ENCODE measurements around the gene TCHH.
A peak's percentile ranks its signal among the peaks of the same experiment; 100 is the strongest.

The TCHH gene

DNA sequence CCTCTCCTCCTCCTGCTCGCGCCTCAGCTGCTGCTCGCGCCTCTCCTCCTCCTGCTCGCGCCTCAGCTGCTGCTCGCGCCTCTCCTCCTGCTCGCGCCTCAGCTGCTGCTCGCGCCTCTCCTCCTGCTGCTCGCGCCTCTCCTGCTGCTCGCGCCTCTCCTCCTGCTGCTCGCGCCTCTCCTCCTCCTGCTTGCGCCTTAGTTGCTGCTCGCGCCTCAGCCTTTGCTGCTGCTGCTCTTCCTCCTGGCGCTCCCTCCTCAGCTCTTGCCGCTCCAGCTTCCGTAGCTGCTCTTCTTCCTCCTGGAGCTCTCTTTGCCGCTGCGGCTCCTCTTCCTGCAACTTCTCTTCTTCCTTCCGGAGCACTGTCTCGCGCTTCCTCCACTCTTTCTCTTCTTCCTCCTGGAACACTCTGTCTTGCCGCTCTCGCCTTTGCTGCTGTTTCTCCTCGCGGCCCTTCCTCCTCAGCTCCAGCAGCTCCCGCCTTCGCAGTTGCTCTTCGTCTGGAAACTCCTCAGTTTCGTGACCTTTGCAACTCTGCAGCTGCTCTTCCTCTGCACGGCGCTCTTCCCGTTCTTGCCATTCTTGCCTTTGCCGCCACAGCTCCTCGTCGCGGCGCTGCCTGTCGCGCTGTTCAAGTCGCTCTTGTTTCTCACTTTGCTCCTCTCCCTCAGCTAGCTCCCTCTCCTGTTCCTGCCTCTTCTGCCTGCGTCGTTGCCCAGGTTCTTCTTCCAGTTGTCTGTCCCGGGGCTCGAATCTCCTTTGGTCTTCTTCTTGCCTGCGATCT is 3.0 kb downstream of the TCHH start:
- peaks cover 21 to 33% of the 10 kb centered on the region in 2 donors for H3K4me1 ChIP-seq (ENCODE audit: control insufficient read depth in 1 of 2, insufficient read depth in 2 of 2, low read length in 2 of 2)
- peak overlapping the region; percentile 60 to 64 for H3K4me3 ChIP-seq (ENCODE audit: low read depth in 1 of 2, low read length in 2 of 2)
- peaks cover 72 to 85% of the 10 kb centered on the region in 2 donors for H3K27me3 ChIP-seq (ENCODE audit: control insufficient read depth in 1 of 2, insufficient read depth in 2 of 2, low read length in 2 of 2)

DNA sequence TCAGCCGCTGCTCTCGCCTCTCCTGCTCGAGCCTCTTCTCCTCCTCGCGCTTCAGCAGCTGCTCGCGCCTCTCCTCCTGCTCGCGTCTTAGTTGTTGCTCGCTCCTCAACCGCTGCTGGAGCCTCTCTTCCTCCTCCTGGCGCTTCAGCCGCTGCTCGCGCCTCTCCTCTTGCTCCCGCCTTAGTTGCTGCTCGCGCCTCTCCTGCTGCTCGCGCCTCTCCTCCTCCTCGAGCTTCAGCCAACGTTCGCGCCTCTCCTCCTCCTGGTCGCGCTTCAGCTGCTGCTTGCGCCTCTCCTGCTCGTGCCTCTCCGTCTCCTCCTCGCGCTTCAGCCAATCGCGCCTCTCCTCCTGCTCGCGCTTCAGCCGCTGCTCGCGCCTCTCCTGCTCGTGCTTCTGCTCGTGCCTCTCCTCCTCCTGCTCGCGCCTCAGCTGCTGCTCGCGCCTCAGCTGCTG is 3.7 kb downstream of the TCHH start:
- H3K27ac ChIP-seq (ENCODE audit: low read depth, low read length) = no peak overlapping the region
- H3K9me3 ChIP-seq (ENCODE audit: control insufficient read depth in 1 of 2, low read length in 2 of 2) = peaks cover 12 to 14% of the 10 kb centered on the region in 2 donors
- no peaks in the 10 kb centered on the region for H3K36me3 ChIP-seq (ENCODE audit: control insufficient read depth in 1 of 2, insufficient read depth in 2 of 2, low read length in 2 of 2)
- H3K9ac ChIP-seq (ENCODE audit: low read depth in 1 of 2, low read length in 2 of 2) = no peak overlapping the region
- H3K27me3 ChIP-seq (ENCODE audit: control insufficient read depth in 1 of 2, insufficient read depth in 2 of 2, low read length in 2 of 2) = peaks cover 71 to 85% of the 10 kb centered on the region in 2 donors
- peaks cover 21 to 33% of the 10 kb centered on the region in 2 donors for H3K4me1 ChIP-seq (ENCODE audit: control insufficient read depth in 1 of 2, insufficient read depth in 2 of 2, low read length in 2 of 2)
- H3K4me3 ChIP-seq (ENCODE audit: low read depth in 1 of 2, low read length in 2 of 2) = peak overlapping the region; percentile 58 to 71

More for the DNA sequence above, 3.0 kb downstream of the TCHH start:
- Histone ChIP-seq H3K9me3 (ENCODE audit: control insufficient read depth in 1 of 2, low read length in 2 of 2) (peaks cover 12 to 14% of the 10 kb centered on the region in 2 donors), H3K9ac (ENCODE audit: low read depth in 1 of 2, low read length in 2 of 2) (no peak overlapping the region), H3K36me3 (ENCODE audit: control insufficient read depth in 1 of 2, insufficient read depth in 2 of 2, low read length in 2 of 2) (no peaks in the 10 kb centered on the region), H3K27ac (ENCODE audit: low read depth, low read length) (no peak overlapping the region)

DNA sequence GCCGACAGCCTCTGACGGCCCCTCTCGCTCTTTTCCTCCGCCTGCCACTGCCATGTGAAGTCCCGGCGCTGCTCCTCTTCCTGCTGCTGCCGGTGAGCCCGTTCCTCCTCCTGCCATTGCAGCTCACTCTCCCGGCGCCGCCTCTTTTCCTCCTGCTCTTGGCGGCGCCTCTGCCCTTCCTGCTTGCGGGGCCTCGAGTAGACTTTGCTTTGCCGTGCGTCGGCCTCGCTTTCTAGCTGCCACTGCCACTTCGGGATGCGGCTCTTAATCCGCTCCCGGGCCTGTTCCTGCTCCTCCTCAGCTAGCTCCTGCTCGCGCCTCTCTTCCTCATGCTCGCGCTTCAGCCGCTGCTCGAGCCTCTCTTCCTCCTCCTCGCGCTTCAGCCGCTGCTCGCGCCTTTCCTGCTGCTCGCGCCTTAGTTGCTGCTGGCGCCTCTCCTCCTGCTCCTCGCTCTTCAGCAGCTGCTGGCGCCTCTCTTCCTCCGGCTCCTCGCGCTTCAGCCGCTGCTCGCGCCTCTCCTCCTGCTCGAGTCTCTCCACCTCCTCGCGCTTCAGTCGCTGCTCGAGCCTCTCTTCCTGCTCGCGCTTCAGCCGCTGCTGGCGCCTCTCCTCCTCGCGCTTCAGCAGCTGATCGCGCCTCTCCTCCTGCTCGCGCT is 4.3 kb downstream of the TCHH start:
- Histone ChIP-seq H3K4me1 (ENCODE audit: control insufficient read depth in 1 of 2, insufficient read depth in 2 of 2, low read length in 2 of 2) (peaks cover 21 to 33% of the 10 kb centered on the region in 2 donors), H3K36me3 (ENCODE audit: control insufficient read depth in 1 of 2, insufficient read depth in 2 of 2, low read length in 2 of 2) (no peaks in the 10 kb centered on the region)

DNA sequence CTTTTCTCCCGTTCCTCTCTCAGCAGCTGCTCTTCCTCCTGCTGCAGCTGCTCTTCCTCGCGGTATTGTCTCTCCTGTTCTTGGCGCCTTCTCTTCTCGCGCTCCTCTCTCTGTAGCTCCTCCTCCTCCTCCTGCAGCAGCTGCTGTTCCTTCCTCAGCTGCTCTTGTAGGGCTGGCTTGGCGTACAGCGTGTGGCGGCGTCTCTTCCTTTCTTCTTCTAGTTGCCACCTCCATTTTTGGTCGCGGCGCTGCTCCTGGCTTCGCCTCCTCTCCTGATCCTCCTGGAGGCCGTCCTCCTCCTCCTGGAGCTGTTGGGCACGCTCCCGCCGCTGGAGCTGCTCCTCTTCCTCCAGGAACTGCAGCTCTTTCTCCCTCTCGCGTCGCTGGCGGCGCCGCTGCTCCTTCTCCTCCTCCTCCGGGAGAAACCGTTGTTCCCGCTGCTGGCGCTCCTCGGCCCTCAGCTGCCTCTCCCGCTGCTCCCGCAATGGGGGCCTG is 4.8 kb downstream of the TCHH start:
- Histone ChIP-seq H3K27ac (ENCODE audit: low read depth, low read length) (no peak overlapping the region), H3K27me3 (ENCODE audit: control insufficient read depth in 1 of 2, insufficient read depth in 2 of 2, low read length in 2 of 2) (peaks cover 69 to 88% of the 10 kb centered on the region in 2 donors), H3K4me1 (ENCODE audit: control insufficient read depth in 1 of 2, insufficient read depth in 2 of 2, low read length in 2 of 2) (peaks cover 21 to 33% of the 10 kb centered on the region in 2 donors)

More for the DNA sequence above, 4.3 kb downstream of the TCHH start:
- Histone ChIP-seq H3K4me3 (ENCODE audit: low read depth in 1 of 2, low read length in 2 of 2) (peak overlapping the region; percentile 58 to 71), H3K9me3 (ENCODE audit: control insufficient read depth in 1 of 2, low read length in 2 of 2) (peaks cover 12 to 14% of the 10 kb centered on the region in 2 donors), H3K9ac (ENCODE audit: low read depth in 1 of 2, low read length in 2 of 2) (no peak overlapping the region), H3K27ac (ENCODE audit: low read depth, low read length) (no peak overlapping the region), H3K27me3 (ENCODE audit: control insufficient read depth in 1 of 2, insufficient read depth in 2 of 2, low read length in 2 of 2) (peaks cover 69 to 88% of the 10 kb centered on the region in 2 donors)

DNA sequence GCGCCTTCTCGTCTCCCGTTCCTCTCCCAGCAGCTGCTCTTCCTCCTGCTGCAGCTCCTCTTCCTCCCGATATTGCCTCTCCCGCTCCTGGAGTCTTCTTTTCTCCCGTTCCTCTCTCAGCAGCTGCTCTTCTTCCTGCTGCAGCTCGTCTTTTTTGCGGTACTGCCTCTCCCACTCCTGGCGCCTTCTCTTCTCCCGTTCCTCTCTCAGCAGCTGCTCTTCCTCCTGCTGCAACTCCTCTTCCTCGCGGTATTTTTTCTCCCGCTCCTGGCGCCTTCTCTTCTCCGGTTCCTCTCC is 5.3 kb downstream of the TCHH start:
- Histone ChIP-seq H3K4me1 (ENCODE audit: control insufficient read depth in 1 of 2, insufficient read depth in 2 of 2, low read length in 2 of 2) (peaks cover 21 to 33% of the 10 kb centered on the region in 2 donors), H3K27ac (ENCODE audit: low read depth, low read length) (no peak overlapping the region), H3K27me3 (ENCODE audit: control insufficient read depth in 1 of 2, insufficient read depth in 2 of 2, low read length in 2 of 2) (peaks cover 67 to 88% of the 10 kb centered on the region in 2 donors), H3K9me3 (ENCODE audit: control insufficient read depth in 1 of 2, low read length in 2 of 2) (peaks cover 12 to 14% of the 10 kb centered on the region in 2 donors), H3K36me3 (ENCODE audit: control insufficient read depth in 1 of 2, insufficient read depth in 2 of 2, low read length in 2 of 2) (no peaks in the 10 kb centered on the region), H3K4me3 (ENCODE audit: low read depth in 1 of 2, low read length in 2 of 2) (peak overlapping the region; percentile 58 to 71), H3K9ac (ENCODE audit: low read depth in 1 of 2, low read length in 2 of 2) (no peak overlapping the region)

More for the DNA sequence above, 4.8 kb downstream of the TCHH start:
- no peaks in the 10 kb centered on the region for H3K36me3 ChIP-seq (ENCODE audit: control insufficient read depth in 1 of 2, insufficient read depth in 2 of 2, low read length in 2 of 2)
- no peak overlapping the region for H3K9ac ChIP-seq (ENCODE audit: low read depth in 1 of 2, low read length in 2 of 2)
- peaks cover 12 to 14% of the 10 kb centered on the region in 2 donors for H3K9me3 ChIP-seq (ENCODE audit: control insufficient read depth in 1 of 2, low read length in 2 of 2)
- peak overlapping the region; percentile 58 to 71 for H3K4me3 ChIP-seq (ENCODE audit: low read depth in 1 of 2, low read length in 2 of 2)

DNA sequence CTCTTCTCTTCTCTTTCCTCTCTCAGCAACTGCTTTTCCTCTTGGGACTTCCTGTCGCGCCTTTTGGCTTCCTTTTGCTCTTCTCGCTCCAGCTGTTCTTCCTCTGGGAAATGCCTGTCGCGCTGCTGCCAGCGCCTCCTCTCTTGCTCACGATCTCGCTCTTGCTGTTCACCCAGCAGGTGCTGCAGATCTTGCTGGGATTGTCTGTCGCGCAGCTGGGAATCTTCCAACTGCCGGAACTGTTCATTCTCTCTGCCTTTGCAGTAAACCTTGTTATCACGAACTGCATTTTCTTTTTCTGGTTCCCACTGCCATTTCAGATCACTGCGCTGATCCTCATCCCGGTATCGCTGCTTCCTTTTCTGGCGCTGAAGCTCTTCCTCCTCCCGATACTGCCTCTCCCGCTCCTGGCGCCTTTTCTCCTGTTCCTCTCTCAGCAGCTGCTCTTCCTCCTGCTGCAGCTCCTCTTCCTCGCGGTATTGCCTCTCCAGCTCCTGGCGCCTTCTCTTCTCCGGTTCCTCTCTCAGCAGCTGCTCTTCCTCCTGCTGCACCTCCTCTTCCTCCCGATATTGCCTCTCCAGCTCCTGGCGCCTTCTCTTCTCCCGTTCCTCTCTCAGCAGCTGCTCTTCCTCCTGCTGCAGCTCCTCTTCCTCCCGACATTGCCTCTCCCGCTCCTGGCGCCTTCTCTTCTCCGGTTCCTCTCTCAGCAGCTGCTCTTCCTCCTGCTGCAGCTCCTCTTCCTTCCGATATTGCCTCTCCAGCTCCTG is 5.8 kb downstream of the TCHH start:
- Histone ChIP-seq H3K36me3 (ENCODE audit: control insufficient read depth in 1 of 2, insufficient read depth in 2 of 2, low read length in 2 of 2) (no peaks in the 10 kb centered on the region), H3K27me3 (ENCODE audit: control insufficient read depth in 1 of 2, insufficient read depth in 2 of 2, low read length in 2 of 2) (peaks cover 66 to 87% of the 10 kb centered on the region in 2 donors), H3K4me3 (ENCODE audit: low read depth in 1 of 2, low read length in 2 of 2) (peak overlapping the region in 1 of 2 donors; percentile 22), H3K9me3 (ENCODE audit: control insufficient read depth in 1 of 2, low read length in 2 of 2) (peaks cover 12 to 14% of the 10 kb centered on the region in 2 donors), H3K4me1 (ENCODE audit: control insufficient read depth in 1 of 2, insufficient read depth in 2 of 2, low read length in 2 of 2) (peaks cover 21 to 33% of the 10 kb centered on the region in 2 donors), H3K9ac (ENCODE audit: low read depth in 1 of 2, low read length in 2 of 2) (no peak overlapping the region), H3K27ac (ENCODE audit: low read depth, low read length) (no peak overlapping the region)

DNA sequence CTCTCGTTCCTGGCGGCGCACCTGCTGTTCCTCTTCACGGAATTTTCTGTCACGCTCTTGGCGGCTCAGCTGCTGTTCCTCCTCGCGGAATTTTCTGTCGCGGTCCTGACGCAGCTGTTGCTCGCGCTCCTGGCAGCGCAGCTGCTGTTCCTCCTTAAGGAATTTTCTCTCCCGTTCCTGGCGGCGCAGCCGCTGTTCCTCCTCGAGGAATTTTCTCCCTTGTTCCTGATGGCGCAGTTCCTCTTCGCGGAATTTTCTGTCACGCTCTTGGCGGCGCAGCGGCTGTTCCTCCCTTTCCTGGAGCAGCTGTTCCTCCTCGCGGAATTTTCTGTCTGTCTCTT is 6.4 kb downstream of the TCHH start:
- Histone ChIP-seq H3K9me3 (ENCODE audit: control insufficient read depth in 1 of 2, low read length in 2 of 2) (peaks cover 12 to 14% of the 10 kb centered on the region in 2 donors), H3K4me3 (ENCODE audit: low read depth in 1 of 2, low read length in 2 of 2) (peak overlapping the region in 1 of 2 donors; percentile 22), H3K27ac (ENCODE audit: low read depth, low read length) (no peak overlapping the region), H3K9ac (ENCODE audit: low read depth in 1 of 2, low read length in 2 of 2) (no peak overlapping the region), H3K27me3 (ENCODE audit: control insufficient read depth in 1 of 2, insufficient read depth in 2 of 2, low read length in 2 of 2) (peaks cover 62 to 87% of the 10 kb centered on the region in 2 donors), H3K4me1 (ENCODE audit: control insufficient read depth in 1 of 2, insufficient read depth in 2 of 2, low read length in 2 of 2) (peaks cover 21 to 33% of the 10 kb centered on the region in 2 donors), H3K36me3 (ENCODE audit: control insufficient read depth in 1 of 2, insufficient read depth in 2 of 2, low read length in 2 of 2) (no peaks in the 10 kb centered on the region)

DNA sequence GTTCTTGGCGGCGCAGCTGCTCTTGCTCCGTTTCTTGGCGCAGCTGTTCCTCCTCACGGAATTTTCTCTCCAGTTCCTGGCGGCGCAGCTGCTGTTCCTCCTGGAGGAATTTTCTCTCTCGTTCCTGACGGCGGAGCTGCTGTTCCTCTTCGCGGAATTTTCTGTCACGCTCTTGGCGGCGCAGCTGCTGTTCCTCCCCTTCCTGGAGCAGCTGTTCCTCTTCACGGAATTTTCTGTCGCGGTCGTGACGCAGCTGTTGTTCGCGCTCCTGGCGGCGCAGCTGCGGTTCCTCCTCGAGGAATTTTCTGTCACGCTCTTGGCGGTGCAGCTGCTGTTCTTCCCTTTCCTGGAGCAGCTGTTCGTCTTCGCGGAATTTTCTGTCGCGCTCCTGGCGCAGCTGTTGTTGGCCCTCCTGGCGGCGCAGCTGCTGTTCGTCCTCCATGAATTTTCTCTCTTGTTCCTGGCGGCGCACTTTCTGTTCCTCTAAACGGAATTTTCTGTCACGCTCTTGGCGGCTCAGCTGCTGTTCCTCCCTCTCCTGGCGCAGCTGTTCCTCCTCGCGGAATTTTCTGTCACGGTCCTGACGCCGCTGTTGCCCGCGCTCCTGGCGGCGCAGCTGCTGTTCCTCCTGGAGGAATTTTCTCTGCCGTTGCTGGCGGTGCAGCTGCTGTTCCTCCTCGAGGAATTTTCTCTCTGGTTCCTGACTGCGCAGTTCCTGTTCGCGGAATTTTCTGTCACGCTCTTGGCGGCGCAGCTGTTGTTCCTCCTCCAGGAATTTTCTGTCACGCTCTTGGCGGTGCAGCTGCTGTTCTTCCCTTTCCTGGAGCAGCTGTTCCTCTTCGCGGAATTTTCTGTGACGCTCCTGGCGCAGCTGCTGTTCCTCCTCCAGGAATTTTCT is 7.0 kb downstream of the TCHH start:
- peaks cover 21 to 33% of the 10 kb centered on the region in 2 donors for H3K4me1 ChIP-seq (ENCODE audit: control insufficient read depth in 1 of 2, insufficient read depth in 2 of 2, low read length in 2 of 2)
- no peaks in the 10 kb centered on the region for H3K36me3 ChIP-seq (ENCODE audit: control insufficient read depth in 1 of 2, insufficient read depth in 2 of 2, low read length in 2 of 2)
- H3K4me3 ChIP-seq (ENCODE audit: low read depth in 1 of 2, low read length in 2 of 2) = no peak overlapping the region
- peaks cover 56 to 86% of the 10 kb centered on the region in 2 donors for H3K27me3 ChIP-seq (ENCODE audit: control insufficient read depth in 1 of 2, insufficient read depth in 2 of 2, low read length in 2 of 2)
- no peak overlapping the region for H3K9ac ChIP-seq (ENCODE audit: low read depth in 1 of 2, low read length in 2 of 2)
- H3K27ac ChIP-seq (ENCODE audit: low read depth, low read length) = no peak overlapping the region
- H3K9me3 ChIP-seq (ENCODE audit: control insufficient read depth in 1 of 2, low read length in 2 of 2) = peaks cover 12 to 14% of the 10 kb centered on the region in 2 donors
